GM21367 (cell line): Measurements from ENCODE around the gene ATP1B4.

ENCODE experiments used
- ATAC-seq: cut with Tn5 transposase; IDR thresholded peaks from one replicate; pipeline ENCODE4 v1.9.1; 2021; ENCODE audit not compliant: unreplicated experiment

The ATP1B4 gene

DNA sequence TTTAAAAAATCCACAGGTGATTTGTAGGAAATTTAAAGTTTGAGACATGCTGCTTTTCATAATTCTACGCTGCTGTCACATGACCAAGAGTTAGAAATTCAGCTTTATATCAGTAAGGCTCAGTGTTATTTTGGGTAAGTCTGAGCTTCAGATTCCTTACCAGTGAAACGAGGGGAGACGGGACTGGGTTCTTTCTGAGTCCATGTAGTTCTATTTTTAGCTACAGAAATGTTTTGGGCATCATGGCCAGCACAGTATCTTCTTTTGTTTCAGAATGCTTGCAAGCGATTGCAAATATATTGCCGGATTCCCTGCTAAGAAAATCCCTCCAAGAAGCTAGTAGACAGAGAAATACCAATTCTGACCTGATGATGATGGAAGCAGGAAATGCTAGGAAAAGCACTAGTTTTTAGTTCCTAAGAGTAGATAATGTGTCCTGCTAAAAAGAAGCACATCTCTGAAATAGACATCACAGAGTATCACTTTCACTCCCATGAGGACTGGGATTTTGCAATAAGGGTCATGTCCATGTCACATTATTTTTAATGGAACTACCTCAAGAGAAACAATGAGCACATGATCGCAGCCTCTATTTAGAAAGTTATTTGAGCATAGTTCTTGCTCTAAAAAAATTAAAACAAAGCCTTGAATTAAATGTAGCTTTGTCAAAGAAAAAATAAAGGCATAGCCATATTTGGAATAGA is 10.9 kb downstream of the ATP1B4 start:
- ATAC-seq: no peak

- no peak for ATAC-seq
These were observed 15.3 kb downstream of the ATP1B4 start for GRCh38 chrX:120377179-120377578.

DNA sequence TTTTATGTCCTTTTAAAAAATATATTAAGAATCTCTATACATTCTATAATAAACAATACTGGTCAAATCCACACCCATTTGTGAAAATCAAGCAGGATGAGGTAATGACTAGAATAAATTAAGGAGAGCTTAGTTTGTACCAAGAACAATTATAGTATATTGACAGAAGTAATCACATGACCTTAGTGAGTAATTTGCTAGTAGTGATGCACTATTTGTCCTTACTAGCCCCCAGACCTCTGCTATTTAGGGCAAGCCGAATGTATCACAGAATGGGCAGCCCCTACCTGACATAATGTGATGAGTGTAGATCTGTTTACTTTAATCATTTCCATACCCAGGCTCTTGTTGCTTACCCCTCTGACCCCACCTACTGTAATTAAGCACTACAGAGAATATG is 15.8 kb downstream of the ATP1B4 start:
- no peak for ATAC-seq

DNA sequence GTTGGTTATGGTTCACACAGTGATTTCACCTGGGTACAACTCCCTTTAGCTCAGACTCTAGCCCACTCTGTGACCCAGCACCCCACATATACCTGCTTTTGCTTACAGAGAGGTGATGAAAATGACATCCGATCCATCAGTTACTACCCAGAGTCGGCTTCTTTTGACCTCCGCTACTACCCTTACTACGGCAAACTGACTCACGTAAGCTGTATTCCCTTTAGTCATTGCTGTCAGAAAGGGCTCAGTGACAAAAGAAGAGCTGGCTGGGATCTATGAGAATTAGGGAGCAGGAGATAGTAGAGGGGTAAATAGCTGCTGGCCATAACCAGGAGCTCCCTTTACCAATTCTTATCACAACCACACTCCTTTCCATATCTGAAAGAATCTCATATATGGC is 16.7 kb downstream of the ATP1B4 start:
- ATAC-seq: no peak

GRCh38 chrX:120379937-120380681 is 18.2 kb downstream of the ATP1B4 start:
- no peak for ATAC-seq

DNA sequence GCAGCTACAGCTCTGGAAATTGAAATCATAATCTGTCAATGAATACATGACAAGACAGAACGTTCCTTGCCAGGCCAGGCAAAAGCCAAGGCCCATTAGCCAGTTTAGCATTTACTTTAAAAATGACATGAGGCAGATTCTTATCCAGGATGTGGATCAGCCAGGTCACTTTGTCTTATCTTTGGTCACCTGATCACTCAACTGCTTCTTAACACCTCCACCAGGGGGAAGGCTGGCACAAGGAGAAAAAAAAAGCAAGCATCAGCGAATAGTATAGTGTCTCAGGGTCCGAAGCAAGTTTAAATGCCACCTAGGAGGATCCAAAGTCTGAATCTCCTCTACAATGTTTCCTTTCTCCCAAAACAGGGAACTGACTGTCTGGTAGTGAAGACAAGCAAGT is 18.8 kb downstream of the ATP1B4 start:
- no peak for ATAC-seq

DNA sequence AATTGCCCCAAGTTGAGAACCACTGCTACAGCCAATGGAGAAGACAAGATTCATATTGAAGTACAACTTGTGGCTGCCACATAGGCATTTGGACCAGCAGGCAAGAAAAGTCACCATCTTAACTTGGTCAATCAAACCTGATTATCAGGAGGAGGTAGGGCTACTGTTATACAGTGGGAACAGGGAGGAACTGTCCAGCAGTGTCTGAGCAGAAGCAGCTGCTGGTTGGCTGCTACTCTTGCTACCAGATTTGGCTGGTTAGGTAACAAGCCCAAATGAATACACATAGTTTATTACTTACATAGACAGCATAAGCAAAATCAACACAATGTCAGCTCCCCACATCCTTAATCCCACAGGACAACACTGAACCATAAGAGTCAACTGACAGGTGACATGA is 39.4 kb downstream of the ATP1B4 start:
- no peak for ATAC-seq

GRCh38 chrX:120402369-120402768 is 40.5 kb downstream of the ATP1B4 start:
- no peak for ATAC-seq

DNA sequence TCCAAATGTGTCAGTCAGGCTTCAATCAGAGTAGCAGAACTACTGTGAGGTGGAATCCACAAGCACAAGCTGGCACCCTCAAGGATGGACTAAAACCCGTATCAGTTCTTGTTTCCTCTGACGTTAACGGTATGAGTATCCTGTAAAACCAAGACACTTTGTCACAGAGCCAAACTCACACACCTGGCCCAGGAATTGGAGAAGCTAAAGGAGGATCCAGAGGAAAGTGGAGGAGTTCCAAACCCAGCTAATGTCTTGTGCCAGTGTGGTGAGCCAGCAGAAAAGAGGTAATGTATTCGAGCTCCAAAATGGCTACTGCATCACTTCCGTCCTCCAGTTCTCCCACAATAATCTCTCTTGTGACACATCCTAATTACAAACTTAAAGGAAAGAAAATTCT is 44.7 kb downstream of the ATP1B4 start:
- ATAC-seq: no peak

GRCh38 chrX:120408168-120408567 is 46.3 kb downstream of the ATP1B4 start:
- no peak for ATAC-seq

- ATAC-seq: peak; percentile 83
These were observed 57.6 kb downstream of the ATP1B4 start for GRCh38 chrX:120419463-120419862.

DNA sequence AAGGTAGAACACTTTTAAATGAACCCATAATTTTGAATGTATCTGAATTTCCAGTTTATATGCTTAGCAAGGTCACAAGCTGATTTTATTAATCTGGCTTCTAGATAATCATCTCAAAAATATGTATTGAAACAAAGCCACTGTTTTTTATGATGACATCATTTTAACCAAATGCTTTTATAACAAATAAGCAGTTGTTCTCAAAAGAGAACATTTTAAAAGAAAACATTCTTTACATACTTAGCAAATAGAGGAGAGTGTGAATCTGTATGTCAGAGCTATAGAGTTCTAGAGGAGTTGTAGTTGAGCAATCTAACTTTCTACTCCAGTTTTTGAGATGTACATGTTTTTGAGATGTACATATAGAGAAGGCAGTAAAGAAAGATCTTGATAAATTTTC is 64.7 kb downstream of the ATP1B4 start:
- no peak for ATAC-seq

DNA sequence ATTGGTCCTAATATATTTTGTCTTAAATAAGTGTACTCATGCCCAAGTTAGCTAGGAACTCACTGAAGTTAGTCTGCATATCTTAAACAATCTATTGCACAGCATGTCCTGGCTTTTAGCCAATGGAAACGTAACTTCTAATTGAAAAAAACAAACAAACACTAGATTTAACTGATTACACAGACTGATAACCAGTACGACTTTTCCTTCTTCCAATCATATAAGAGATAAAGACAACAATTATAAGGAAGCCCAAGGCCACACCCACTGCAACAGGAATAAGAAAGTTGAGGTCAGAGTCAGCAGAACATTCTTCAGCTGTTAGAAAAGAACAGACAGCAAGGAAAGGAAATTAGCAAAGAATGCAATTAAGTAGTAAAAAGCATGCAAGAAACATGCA is 66.4 kb downstream of the ATP1B4 start:
- no peak for ATAC-seq

DNA sequence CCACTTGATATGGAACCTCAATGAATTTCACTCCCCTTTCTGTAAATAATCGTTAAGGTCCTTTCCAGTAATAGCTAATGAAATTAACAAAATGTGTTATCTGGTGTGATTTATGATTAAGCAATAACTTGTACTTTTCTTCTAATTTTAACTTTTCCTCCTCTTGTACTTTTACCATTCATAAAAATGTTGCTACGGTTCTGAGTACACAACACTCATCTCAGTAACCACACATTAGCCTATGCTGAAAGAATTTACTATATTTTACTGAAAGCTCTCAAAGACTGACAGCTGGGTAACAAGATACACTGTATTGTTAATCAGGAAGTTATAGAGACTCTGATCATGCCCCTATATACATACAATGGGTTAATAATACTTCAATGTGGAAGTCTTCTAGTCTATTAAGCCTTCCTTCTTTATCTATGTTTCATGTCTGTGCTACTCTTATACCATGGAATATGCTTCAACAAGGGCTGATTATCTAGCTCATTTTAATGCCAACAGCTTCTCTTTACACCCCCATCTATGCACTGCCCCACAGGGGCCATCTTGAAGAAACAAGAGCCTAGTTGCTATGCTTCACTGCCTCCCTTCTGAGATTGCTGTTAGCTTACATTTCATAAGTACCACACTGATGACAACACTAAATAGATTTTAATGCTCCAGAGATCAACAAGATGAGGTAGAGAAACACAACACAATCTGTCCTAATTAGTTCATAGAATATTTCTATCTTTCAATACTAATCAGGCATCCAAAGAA is 68.1 kb downstream of the ATP1B4 start:
- no peak for ATAC-seq
